ENCODE measurements around the gene STAT6. TPM values are rescaled to one million over a fixed set of nuclear protein-coding genes. Genes with fewer than 3 reads are reported as not detected.

STAT6 gene
- total RNA-seq, 2 donors from 2014 or later: 52.7 to 82.4 TPM

GRCh38 chr12:57146092-57146491 is 34.9 kb upstream of the STAT6 start:
- H3K4me1 ChIP-seq: no peaks in the 10 kb centered on the region
- no peak overlapping the region for H3K4me3 ChIP-seq
- intact Hi-C loops (cut with DNase I): no loop called here
- peaks cover 0 to 4% of the 10 kb centered on the region in 2 donors for H3K36me3 ChIP-seq (replicated peaks in 1 of 2; ENCODE audit: insufficient read depth in 1 of 2, low read depth in 2 of 2)
- no peak overlapping the region for H3K27ac ChIP-seq
- TF ChIP-seq, protein P1, sequence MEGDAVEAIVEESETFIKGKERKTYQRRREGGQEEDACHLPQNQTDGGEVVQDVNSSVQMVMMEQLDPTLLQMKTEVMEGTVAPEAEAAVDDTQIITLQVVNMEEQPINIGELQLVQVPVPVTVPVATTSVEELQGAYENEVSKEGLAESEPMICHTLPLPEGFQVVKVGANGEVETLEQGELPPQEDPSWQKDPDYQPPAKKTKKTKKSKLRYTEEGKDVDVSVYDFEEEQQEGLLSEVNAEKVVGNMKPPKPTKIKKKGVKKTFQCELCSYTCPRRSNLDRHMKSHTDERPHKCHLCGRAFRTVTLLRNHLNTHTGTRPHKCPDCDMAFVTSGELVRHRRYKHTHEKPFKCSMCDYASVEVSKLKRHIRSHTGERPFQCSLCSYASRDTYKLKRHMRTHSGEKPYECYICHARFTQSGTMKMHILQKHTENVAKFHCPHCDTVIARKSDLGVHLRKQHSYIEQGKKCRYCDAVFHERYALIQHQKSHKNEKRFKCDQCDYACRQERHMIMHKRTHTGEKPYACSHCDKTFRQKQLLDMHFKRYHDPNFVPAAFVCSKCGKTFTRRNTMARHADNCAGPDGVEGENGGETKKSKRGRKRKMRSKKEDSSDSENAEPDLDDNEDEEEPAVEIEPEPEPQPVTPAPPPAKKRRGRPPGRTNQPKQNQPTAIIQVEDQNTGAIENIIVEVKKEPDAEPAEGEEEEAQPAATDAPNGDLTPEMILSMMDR (IDR thresholded peaks at IDR 0.05): no peak
- TF ChIP-seq POLR2A (IDR thresholded peaks at IDR 0.05): no peak
- ATAC-seq (no peak), DNase-seq (no peak)
- H3K9me3 ChIP-seq: no peaks in the 10 kb centered on the region
- 17 to 75% methylated on average over 1 to 2 of the region's 2 CpGs for WGBS, 2 donors
- H3K27me3 ChIP-seq: no peaks in the 10 kb centered on the region

GRCh38 chr12:57145460-57146059 is 34.4 kb upstream of the STAT6 start:
- ATAC-seq: no peak
- Histone ChIP-seq H3K4me1 (no peaks in the 10 kb centered on the region), H3K36me3 (replicated peaks in 1 of 2; ENCODE audit: insufficient read depth in 1 of 2, low read depth in 2 of 2) (peaks cover 0 to 4% of the 10 kb centered on the region in 2 donors), H3K4me3 (no peak overlapping the region), H3K27ac (no peak overlapping the region), H3K27me3 (no peaks in the 10 kb centered on the region), H3K9me3 (no peaks in the 10 kb centered on the region)
- intact Hi-C loops (cut with DNase I): no loop called here
- no peak for DNase-seq
- WGBS, 2 donors: 58 to 72% methylated on average over 9 to 10 of the region's 10 CpGs
- TF ChIP-seq, protein P1 (IDR thresholded peaks at IDR 0.05): no peak
- TF ChIP-seq POLR2A (IDR thresholded peaks at IDR 0.05): no peak

DNA sequence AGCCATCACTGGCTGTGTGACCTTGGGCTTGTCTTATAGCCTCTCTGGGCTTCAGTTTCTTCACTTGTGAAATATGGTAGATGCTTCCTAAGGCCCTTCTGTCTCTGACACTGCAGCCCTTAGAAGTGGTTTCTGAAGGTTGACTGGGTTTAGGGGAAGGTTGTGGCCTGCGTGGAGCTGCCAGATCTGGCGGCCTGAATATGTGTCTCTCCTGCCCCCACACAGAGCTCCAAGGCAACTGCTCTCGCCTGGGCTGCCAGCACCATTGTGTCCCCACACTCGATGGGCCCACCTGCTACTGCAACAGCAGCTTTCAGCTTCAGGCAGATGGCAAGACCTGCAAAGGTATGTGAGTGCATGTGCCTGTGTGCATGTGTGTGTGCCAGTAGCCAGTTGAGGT is 32.3 kb upstream of the STAT6 start:
- H3K4me3 ChIP-seq: no peak overlapping the region
- H3K9me3 ChIP-seq: no peaks in the 10 kb centered on the region
- H3K27me3 ChIP-seq: no peaks in the 10 kb centered on the region
- DNase-seq (no peak), ATAC-seq (no peak)
- 66% methylated on average over 4 of the region's 4 CpGs; no CpG with 5 or more reads in 1 of the 2 donors for WGBS, 2 donors
- intact Hi-C loops (cut with DNase I): no loop called here
- TF ChIP-seq POLR2A (IDR thresholded peaks at IDR 0.05): no peak
- TF ChIP-seq, protein P1 (IDR thresholded peaks at IDR 0.05): no peak
- no peaks in the 10 kb centered on the region for H3K4me1 ChIP-seq
- peaks cover 0 to 4% of the 10 kb centered on the region in 2 donors for H3K36me3 ChIP-seq (replicated peaks in 1 of 2; ENCODE audit: insufficient read depth in 1 of 2, low read depth in 2 of 2)
- no peak overlapping the region for H3K27ac ChIP-seq

DNA sequence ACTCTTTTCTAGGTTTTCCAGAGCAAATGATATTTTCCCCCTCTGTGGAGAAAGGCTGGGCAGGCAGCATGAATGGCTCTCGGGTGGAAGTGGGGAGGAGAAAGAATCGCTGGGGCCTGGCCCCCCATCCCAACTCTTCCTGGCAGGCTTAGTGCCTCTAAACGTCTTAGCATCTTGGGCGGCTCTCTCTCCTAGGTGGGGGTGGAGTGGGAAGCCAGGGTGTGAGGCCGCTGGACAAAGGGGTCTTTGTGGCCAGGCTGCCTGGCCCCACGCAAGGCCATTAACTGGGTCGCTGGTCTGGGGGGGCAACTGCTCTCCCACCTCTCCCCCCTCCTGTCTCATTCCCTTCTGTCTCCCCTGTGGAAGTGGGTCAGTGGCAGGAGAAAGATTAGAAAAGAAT is 31.6 kb upstream of the STAT6 start:
- DNase-seq (no peak), ATAC-seq (no peak)
- H3K9me3 ChIP-seq: no peaks in the 10 kb centered on the region
- H3K4me3 ChIP-seq: no peak overlapping the region
- H3K27me3 ChIP-seq: no peaks in the 10 kb centered on the region
- peaks cover 0 to 4% of the 10 kb centered on the region in 2 donors for H3K36me3 ChIP-seq (replicated peaks in 1 of 2; ENCODE audit: insufficient read depth in 1 of 2, low read depth in 2 of 2)
- H3K4me1 ChIP-seq: no peaks in the 10 kb centered on the region
- H3K27ac ChIP-seq: no peak overlapping the region
- TF ChIP-seq, protein P1 (IDR thresholded peaks at IDR 0.05): no peak
- TF ChIP-seq POLR2A (IDR thresholded peaks at IDR 0.05): no peak
- intact Hi-C loops (cut with DNase I): no loop called here
- WGBS, 2 donors: 28 to 52% methylated on average over 3 to 7 of the region's 7 CpGs

- ATAC-seq (no peak), DNase-seq (no peak)
- no peak overlapping the region for H3K4me3 ChIP-seq
- TF ChIP-seq, protein P1 (IDR thresholded peaks at IDR 0.05): no peak
- TF ChIP-seq POLR2A (IDR thresholded peaks at IDR 0.05): no peak
- intact Hi-C loops (cut with DNase I): no loop called here
- no peak overlapping the region for H3K27ac ChIP-seq
- WGBS, 2 donors: 79 to 87% methylated on average over 9 of the region's 9 CpGs
- H3K4me1 ChIP-seq: no peaks in the 10 kb centered on the region
- H3K36me3 ChIP-seq (replicated peaks in 1 of 2; ENCODE audit: insufficient read depth in 1 of 2, low read depth in 2 of 2): peaks cover 0 to 4% of the 10 kb centered on the region in 2 donors
- no peaks in the 10 kb centered on the region for H3K27me3 ChIP-seq
- H3K9me3 ChIP-seq: no peaks in the 10 kb centered on the region
Observed at GRCh38 chr12:57142121-57142520, 31.0 kb upstream of the STAT6 start.
